ENCODE measurements around the gene GAS5.
"Not testable (repeated sequence)": the region's sequence is repeated elsewhere in the genome, so short reads cannot be mapped to it uniquely, and the experiment has no call there.

The GAS5 gene

DNA sequence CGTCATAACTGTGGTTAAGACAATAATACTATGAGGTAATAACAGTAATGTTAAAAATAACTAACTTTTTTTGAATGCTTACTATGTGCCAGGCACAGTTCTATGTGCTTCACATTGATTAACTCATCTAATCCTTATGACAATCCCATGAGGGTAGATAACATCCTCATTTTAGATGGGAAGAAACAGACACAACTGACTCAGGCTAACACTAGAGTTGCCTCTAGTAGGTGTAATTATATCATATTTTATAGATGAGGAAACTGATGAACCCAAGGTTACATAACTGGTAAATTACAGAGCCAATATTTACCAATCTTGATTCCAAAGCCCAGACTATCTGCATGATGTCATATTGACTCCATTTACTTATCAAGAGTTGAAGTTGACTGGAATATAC is 25.8 kb upstream of the GAS5 start:
- WGBS (ENCODE audit: insufficient coverage, insufficient read length): no CpG with 5 or more reads among the region's 1 CpG
- Histone ChIP-seq H3K4me3 (ENCODE audit: low read length) (no peak overlapping the region), H3K4me1 (ENCODE audit: control insufficient read depth, insufficient read depth, low read length) (peaks cover 2% of the 10 kb centered on the region; the same call in 1 of the 2 replicates), H3K9me3 (ENCODE audit: control insufficient read depth, insufficient read depth, low read length) (no peaks in the 10 kb centered on the region), H3K36me3 (ENCODE audit: control insufficient read depth, insufficient read depth, low read length) (no peaks in the 10 kb centered on the region), H3K27ac (ENCODE audit: low read length) (no peak overlapping the region), H3K27me3 (ENCODE audit: control insufficient read depth, insufficient read depth, low read length) (no peaks in the 10 kb centered on the region)
- no peak for DNase-seq (ENCODE audit: low read depth, low spot score)

DNA sequence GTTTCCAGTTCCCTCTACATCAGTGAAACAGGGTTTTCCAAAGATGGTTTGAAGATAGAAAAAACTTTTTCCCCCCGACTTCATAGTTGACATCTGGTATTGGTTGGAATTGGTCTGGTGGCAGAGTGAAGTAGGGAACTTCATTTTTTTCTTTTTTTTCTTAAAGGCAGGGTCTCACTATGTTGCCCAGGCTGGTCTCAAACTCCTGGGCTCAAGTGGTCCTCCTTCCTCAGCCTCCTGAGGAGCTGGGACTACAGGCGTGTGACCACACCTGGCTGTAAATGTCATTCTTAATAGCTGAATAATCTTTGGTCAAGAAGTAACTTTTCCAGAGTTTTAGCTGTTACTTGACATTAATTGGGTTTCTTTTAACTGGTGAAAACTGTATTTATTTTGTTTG is 22.1 kb upstream of the GAS5 start:
- Histone ChIP-seq H3K4me3 (ENCODE audit: low read length) (no peak overlapping the region), H3K27me3 (ENCODE audit: control insufficient read depth, insufficient read depth, low read length) (no peaks in the 10 kb centered on the region), H3K4me1 (ENCODE audit: control insufficient read depth, insufficient read depth, low read length) (peaks cover 4% of the 10 kb centered on the region; the same call in 1 of the 2 replicates), H3K36me3 (ENCODE audit: control insufficient read depth, insufficient read depth, low read length) (peaks cover 3% of the 10 kb centered on the region; the same call in 1 of the 2 replicates), H3K9me3 (ENCODE audit: control insufficient read depth, insufficient read depth, low read length) (no peaks in the 10 kb centered on the region), H3K27ac (ENCODE audit: low read length) (no peak overlapping the region)
- no CpG with 5 or more reads among the region's 2 CpGs for WGBS (ENCODE audit: insufficient coverage, insufficient read length)
- no peak for DNase-seq (ENCODE audit: low read depth, low spot score)

DNA sequence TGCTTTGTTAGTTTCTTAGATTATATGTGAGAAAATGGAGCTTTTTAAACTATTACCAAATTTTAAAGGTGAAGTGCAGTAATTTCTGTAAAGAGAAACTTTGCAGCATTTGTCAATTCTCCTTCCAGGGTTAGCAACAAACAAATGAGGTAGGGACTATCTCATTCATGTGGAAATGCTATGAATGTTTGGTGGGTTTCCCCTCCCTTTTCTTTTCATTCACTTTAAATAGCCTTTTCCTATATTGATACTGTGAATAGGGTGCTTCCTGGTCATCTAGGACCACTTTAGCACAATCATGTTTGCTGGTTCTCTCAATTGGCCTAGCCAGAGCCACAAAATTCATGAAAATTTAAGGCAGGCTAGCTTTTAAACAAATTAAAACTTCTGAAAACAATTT is 21.0 kb upstream of the GAS5 start:
- H3K27me3 ChIP-seq (ENCODE audit: control insufficient read depth, insufficient read depth, low read length): no peaks in the 10 kb centered on the region
- no peak for DNase-seq (ENCODE audit: low read depth, low spot score)
- H3K9me3 ChIP-seq (ENCODE audit: control insufficient read depth, insufficient read depth, low read length): no peaks in the 10 kb centered on the region
- peaks cover 4% of the 10 kb centered on the region; the same call in 1 of the 2 replicates for H3K4me1 ChIP-seq (ENCODE audit: control insufficient read depth, insufficient read depth, low read length)
- H3K4me3 ChIP-seq (ENCODE audit: low read length): no peak overlapping the region
- H3K27ac ChIP-seq (ENCODE audit: low read length): no peak overlapping the region
- peaks cover 3% of the 10 kb centered on the region; the same call in 1 of the 2 replicates for H3K36me3 ChIP-seq (ENCODE audit: control insufficient read depth, insufficient read depth, low read length)

DNA sequence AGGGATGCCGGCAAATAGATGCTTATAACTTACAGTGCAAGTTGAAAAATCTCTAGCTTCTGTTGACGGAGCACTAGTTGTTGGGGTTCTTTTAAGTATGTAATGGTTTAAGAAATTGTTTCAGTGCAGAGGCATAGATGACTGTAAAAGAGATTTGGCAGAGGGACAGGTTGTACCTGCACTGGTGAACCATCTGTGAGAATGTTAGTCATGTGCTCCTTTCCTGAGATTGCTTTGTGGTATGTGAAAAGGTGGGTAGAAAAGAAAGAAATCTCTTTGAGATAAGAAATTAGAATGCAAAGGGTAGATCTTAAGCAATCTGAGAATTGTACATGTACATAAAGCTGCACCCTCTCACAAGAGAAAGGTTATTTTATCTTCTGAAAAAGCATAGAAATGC is 19.8 kb upstream of the GAS5 start:
- Histone ChIP-seq H3K9me3 (ENCODE audit: control insufficient read depth, insufficient read depth, low read length) (no peaks in the 10 kb centered on the region), H3K27ac (ENCODE audit: low read length) (no peak overlapping the region), H3K36me3 (ENCODE audit: control insufficient read depth, insufficient read depth, low read length) (peaks cover 3% of the 10 kb centered on the region; the same call in 1 of the 2 replicates), H3K4me1 (ENCODE audit: control insufficient read depth, insufficient read depth, low read length) (peaks cover 4% of the 10 kb centered on the region; the same call in 1 of the 2 replicates), H3K27me3 (ENCODE audit: control insufficient read depth, insufficient read depth, low read length) (no peaks in the 10 kb centered on the region), H3K4me3 (ENCODE audit: low read length) (no peak overlapping the region)
- DNase-seq (ENCODE audit: low read depth, low spot score): no peak
- no CpG with 5 or more reads among the region's 2 CpGs for WGBS (ENCODE audit: insufficient coverage, insufficient read length)

DNA sequence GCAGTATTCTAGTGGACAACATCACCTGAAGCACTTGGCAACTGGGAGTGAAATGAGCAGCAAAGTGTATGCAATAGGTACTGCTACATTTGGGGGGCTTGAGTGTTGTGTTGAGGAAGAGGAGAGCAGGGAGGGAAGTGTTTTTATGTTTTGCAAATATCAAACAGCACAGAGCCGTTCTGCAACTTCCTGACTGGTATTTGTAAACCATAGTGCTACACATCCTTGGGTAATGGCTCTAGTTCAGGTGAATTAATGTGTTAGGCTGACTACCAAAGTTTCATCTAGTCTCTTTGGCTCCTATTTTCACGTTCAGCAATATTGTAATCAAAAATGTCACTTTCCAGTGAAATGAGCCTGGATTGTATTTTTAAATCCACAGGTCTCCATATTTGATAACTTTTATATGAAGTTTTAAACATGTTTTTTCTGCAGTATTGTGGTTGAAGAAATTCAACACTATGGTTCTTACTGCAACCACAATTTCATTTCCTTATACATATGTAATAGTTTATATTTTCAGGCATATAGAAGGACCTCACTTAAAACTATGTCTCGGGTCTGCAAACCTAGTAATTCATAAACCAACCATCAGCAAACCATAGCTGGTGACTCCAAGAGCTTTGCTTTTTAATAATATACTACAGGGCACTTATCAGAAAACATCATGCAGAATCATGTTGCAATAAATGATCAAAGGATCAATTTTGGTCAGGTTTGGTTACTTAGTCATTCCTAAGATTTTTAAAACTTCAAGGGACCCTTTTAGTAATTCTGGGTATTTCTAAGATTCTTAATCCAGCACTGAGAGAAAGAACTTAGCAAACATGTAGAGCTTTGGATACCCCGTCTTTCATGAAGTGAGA is 19.2 kb upstream of the GAS5 start:
- WGBS (ENCODE audit: insufficient coverage, insufficient read length): no CpG with 5 or more reads among the region's 4 CpGs
- no peak for DNase-seq (ENCODE audit: low read depth, low spot score)
- peaks cover 3% of the 10 kb centered on the region; the same call in 1 of the 2 replicates for H3K36me3 ChIP-seq (ENCODE audit: control insufficient read depth, insufficient read depth, low read length)
- H3K27me3 ChIP-seq (ENCODE audit: control insufficient read depth, insufficient read depth, low read length): no peaks in the 10 kb centered on the region
- H3K27ac ChIP-seq (ENCODE audit: low read length): no peak overlapping the region
- H3K4me3 ChIP-seq (ENCODE audit: low read length): no peak overlapping the region
- H3K4me1 ChIP-seq (ENCODE audit: control insufficient read depth, insufficient read depth, low read length): peaks cover 4% of the 10 kb centered on the region; the same call in 1 of the 2 replicates
- no peaks in the 10 kb centered on the region for H3K9me3 ChIP-seq (ENCODE audit: control insufficient read depth, insufficient read depth, low read length)

DNA sequence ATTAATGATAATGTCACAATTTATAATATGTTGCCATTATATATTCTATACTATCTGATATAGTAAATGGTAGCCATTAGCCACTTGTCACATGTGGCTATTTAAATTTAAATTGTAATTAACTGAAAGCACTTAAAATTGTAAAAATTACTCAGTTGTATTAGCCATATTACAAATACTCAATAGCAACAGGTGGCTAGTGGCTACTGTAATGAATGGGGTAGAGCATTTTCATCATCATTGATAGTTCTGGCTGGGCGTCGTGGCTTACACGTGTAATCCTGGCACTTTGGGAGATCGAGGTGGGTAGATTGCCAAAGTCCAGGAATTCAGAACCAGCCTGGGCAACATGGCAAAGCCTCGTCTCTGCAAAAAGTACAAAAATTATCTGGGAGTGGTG is 16.9 kb upstream of the GAS5 start:
- H3K27me3 ChIP-seq (ENCODE audit: control insufficient read depth, insufficient read depth, low read length): no peaks in the 10 kb centered on the region
- WGBS (ENCODE audit: insufficient coverage, insufficient read length): no CpG with 5 or more reads among the region's 5 CpGs
- H3K9me3 ChIP-seq (ENCODE audit: control insufficient read depth, insufficient read depth, low read length): no peaks in the 10 kb centered on the region
- H3K27ac ChIP-seq (ENCODE audit: low read length): no peak overlapping the region
- peaks cover 3% of the 10 kb centered on the region; the same call in 1 of the 2 replicates for H3K36me3 ChIP-seq (ENCODE audit: control insufficient read depth, insufficient read depth, low read length)
- no peak overlapping the region for H3K4me3 ChIP-seq (ENCODE audit: low read length)
- H3K4me1 ChIP-seq (ENCODE audit: control insufficient read depth, insufficient read depth, low read length): peaks cover 3% of the 10 kb centered on the region; the same call in 1 of the 2 replicates
- DNase-seq (ENCODE audit: low read depth, low spot score): no peak

DNA sequence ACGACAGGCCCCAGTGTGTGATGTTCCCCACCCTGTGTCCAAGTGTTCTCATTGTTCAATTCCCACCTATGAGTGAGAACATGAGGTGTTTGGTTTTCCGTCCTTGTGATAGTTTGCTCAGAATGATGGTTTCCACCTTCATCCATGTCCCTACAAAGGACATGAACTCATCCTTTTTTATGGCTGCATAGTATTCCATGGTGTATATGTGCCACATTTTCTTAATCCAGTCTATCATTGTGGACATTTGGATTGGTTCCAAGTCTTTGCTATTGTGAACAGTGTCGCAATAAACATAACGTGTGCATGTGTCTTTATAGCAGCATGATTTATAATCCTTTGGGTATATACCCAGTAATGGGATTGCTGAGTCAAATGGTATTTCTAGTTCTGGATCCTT is 13.3 kb upstream of the GAS5 start:
- not testable (repeated sequence) for H3K4me3 ChIP-seq (ENCODE audit: low read length); H3K27me3 ChIP-seq (ENCODE audit: control insufficient read depth, insufficient read depth, low read length); H3K9me3 ChIP-seq (ENCODE audit: control insufficient read depth, insufficient read depth, low read length); DNase-seq (ENCODE audit: low read depth, low spot score); H3K36me3 ChIP-seq (ENCODE audit: control insufficient read depth, insufficient read depth, low read length); H3K4me1 ChIP-seq (ENCODE audit: control insufficient read depth, insufficient read depth, low read length); H3K27ac ChIP-seq (ENCODE audit: low read length)
- no CpG with 5 or more reads among the region's 4 CpGs for WGBS (ENCODE audit: insufficient coverage, insufficient read length)

DNA sequence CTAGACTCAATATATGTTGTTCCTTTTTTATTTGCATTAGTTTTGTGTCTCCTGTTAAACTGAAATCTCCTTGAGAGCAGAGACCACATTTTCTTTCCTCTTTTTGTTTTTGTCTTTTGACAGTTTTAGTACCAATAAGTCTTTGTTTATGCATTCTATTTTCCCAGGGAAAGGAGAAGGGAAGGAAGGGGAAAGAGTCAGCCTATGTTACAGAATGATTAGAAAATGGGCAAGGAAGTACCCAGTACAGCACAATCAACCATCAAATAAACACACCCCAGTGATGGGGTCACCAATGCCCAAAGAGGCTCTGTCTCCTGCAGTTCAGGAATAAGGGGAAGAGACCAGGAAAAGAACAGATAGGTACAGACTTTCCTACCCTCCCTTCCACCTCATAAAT is 10.5 kb upstream of the GAS5 start:
- DNase-seq (ENCODE audit: low read depth, low spot score): no peak
- Histone ChIP-seq H3K27me3 (ENCODE audit: control insufficient read depth, insufficient read depth, low read length) (no peaks in the 10 kb centered on the region), H3K4me1 (ENCODE audit: control insufficient read depth, insufficient read depth, low read length) (no peaks in the 10 kb centered on the region), H3K4me3 (ENCODE audit: low read length) (no peak overlapping the region), H3K9me3 (ENCODE audit: control insufficient read depth, insufficient read depth, low read length) (no peaks in the 10 kb centered on the region), H3K27ac (ENCODE audit: low read length) (no peak overlapping the region), H3K36me3 (ENCODE audit: control insufficient read depth, insufficient read depth, low read length) (peaks cover 2% of the 10 kb centered on the region; the same call in 1 of the 2 replicates)

DNA sequence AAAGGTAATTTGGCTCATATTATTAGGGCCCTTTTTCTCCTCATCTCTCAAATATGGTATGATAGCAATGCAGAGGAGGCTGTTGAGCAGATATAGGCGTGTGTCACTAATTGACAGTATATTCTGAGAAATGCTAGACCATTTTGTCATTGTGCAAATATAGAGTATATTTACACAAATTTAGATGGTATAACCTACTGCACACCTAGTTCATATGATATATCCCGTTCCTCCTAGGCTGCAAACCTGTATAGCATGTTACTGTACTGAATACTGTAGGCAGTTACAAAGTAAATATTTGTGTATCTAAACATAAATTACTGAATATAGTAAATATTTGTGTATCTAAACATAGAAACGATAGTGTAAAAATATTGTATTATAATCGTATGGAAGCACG is 8.9 kb upstream of the GAS5 start:
- Histone ChIP-seq H3K4me3 (ENCODE audit: low read length) (no peak overlapping the region), H3K36me3 (ENCODE audit: control insufficient read depth, insufficient read depth, low read length) (peaks cover 2% of the 10 kb centered on the region; the same call in 1 of the 2 replicates), H3K27ac (ENCODE audit: low read length) (no peak overlapping the region), H3K4me1 (ENCODE audit: control insufficient read depth, insufficient read depth, low read length) (no peaks in the 10 kb centered on the region), H3K9me3 (ENCODE audit: control insufficient read depth, insufficient read depth, low read length) (no peaks in the 10 kb centered on the region), H3K27me3 (ENCODE audit: control insufficient read depth, insufficient read depth, low read length) (no peaks in the 10 kb centered on the region)
- 100% methylated on average over 3 of the region's 5 CpGs for WGBS (ENCODE audit: insufficient coverage, insufficient read length)
- DNase-seq (ENCODE audit: low read depth, low spot score): no peak

DNA sequence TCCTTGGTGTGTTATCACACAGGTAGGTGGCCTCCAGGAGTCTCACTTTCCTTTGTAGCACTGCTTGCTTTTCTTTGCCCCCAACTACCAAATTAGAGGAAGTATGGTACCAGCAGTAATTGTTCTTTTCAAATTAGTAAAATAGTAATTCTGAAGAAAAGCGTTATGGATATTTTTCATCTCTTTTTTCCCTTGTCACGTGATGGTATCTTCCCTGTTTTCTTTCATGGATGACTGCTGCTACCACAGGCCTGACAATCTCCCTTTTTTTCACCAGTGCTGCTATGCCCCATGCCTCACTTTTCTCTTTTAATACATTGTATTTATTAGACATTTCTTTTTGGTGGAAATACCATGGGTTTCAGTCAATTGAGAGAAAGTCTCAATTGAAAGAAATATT is 3.7 kb upstream of the GAS5 start:
- WGBS (ENCODE audit: insufficient coverage, insufficient read length): no CpG with 5 or more reads among the region's 2 CpGs
- Histone ChIP-seq H3K4me1 (ENCODE audit: control insufficient read depth, insufficient read depth, low read length) (no peaks in the 10 kb centered on the region), H3K27me3 (ENCODE audit: control insufficient read depth, insufficient read depth, low read length) (no peaks in the 10 kb centered on the region), H3K36me3 (ENCODE audit: control insufficient read depth, insufficient read depth, low read length) (peaks cover 10% of the 10 kb centered on the region; the same call in 1 of the 2 replicates), H3K9me3 (ENCODE audit: control insufficient read depth, insufficient read depth, low read length) (no peaks in the 10 kb centered on the region), H3K27ac (ENCODE audit: low read length) (no peak overlapping the region), H3K4me3 (ENCODE audit: low read length) (no peak overlapping the region)
- DNase-seq (ENCODE audit: low read depth, low spot score): no peak

DNA sequence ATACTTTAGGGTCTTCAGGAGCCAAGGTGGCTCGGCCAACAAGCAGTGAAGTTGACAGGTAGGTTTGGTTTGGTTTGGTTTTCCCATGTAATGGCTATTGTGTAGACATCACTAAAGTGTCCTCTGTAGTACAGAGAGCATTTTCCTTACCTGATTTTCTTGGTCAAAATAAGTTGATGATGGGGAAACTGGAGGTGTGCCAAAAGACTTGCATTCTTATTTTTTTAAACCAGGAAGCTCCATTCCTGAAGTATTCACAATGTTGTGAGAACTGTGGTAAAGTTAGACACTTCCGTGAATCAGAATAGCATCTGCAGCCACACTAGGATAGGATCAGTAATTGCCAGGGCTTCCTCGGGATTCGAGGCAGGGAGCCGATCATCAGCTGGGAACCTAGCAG is 3.3 kb upstream of the GAS5 start:
- DNase-seq (ENCODE audit: low read depth, low spot score): no peak
- H3K27me3 ChIP-seq (ENCODE audit: control insufficient read depth, insufficient read depth, low read length): no peaks in the 10 kb centered on the region
- no CpG with 5 or more reads among the region's 5 CpGs for WGBS (ENCODE audit: insufficient coverage, insufficient read length)
- peaks cover 14% of the 10 kb centered on the region; the same call in 1 of the 2 replicates for H3K36me3 ChIP-seq (ENCODE audit: control insufficient read depth, insufficient read depth, low read length)
- no peak overlapping the region for H3K4me3 ChIP-seq (ENCODE audit: low read length)
- no peaks in the 10 kb centered on the region for H3K4me1 ChIP-seq (ENCODE audit: control insufficient read depth, insufficient read depth, low read length)
- H3K27ac ChIP-seq (ENCODE audit: low read length): no peak overlapping the region
- no peaks in the 10 kb centered on the region for H3K9me3 ChIP-seq (ENCODE audit: control insufficient read depth, insufficient read depth, low read length)
